ENCODE data around the gene CDH23.

- TF ChIP-seq SIRT6 (IDR thresholded peaks at IDR 0.05; ENCODE audit: low read length), result no peak
- no peak for TF ChIP-seq EZH2 (IDR thresholded peaks at IDR 0.05; ENCODE audit: low read depth, low read length, severe bottlenecking)
- no peak for TF ChIP-seq JUND (IDR thresholded peaks at IDR 0.05; ENCODE audit: low read length)
- no peak for TF ChIP-seq TBP (IDR thresholded peaks at IDR 0.05; ENCODE audit: low read depth, low read length)
- no peak for TF ChIP-seq HDAC2 (IDR thresholded peaks at IDR 0.05; ENCODE audit: borderline replicate concordance in 1 of 2, low read depth in 2 of 2, low read length in 2 of 2)
- TF ChIP-seq POU5F1 (IDR thresholded peaks at IDR 0.05; ENCODE audit: low read depth, low read length), result no peak
- TF ChIP-seq CTCF (IDR thresholded peaks at IDR 0.05; ENCODE audit: control extremely low read depth in 1 of 3, insufficient read depth in 1 of 3, low read depth in 1 of 3, low read length in 3 of 3), result no peak
- TF ChIP-seq POLR2A (IDR thresholded peaks at IDR 0.05; ENCODE audit: control extremely low read depth in 1 of 2, low read depth in 2 of 2, low read length in 2 of 2), result no peak
- TF ChIP-seq NANOG (IDR thresholded peaks at IDR 0.05; ENCODE audit: insufficient read depth, low read depth, low read length, poor library complexity, severe bottlenecking), result no peak
- TF ChIP-seq POLR2AphosphoS5 (IDR thresholded peaks at IDR 0.05; ENCODE audit: low read depth, low read length), result no peak
- TF ChIP-seq SUZ12 (IDR thresholded peaks at IDR 0.05; ENCODE audit: low read length), result no peak
- no peak for TF ChIP-seq TAF1 (IDR thresholded peaks at IDR 0.05; ENCODE audit: low read depth, low read length)
- no peak for TF ChIP-seq EP300 (IDR thresholded peaks at IDR 0.05; ENCODE audit: borderline replicate concordance in 1 of 2, low read depth in 2 of 2, low read length in 2 of 2)
- TF ChIP-seq MAX (IDR thresholded peaks at IDR 0.05), result no peak
Measured at GRCh38 chr10:71414359-71414758, 17.6 kb downstream of the CDH23 start.
